Lung (tissue), 12 donors: Measurements from ENCODE around the gene NT5C1B. TPM values are rescaled to one million over a fixed set of nuclear protein-coding genes. Genes with fewer than 3 reads are reported as not detected.

Experiments used
- ATAC-seq: fragments of 200-7000 bp; cut with Tn5 transposase; one replicate; pipeline ENCODE4 v1.9.1; 2020; ENCODE audit warnings: moderate number of reproducible peaks; ENCODE audit not compliant: insufficient read depth, low FRiP score
- DNase-seq, 3 donors: peaks; one replicate each; pipeline ENCODE4 v3.0.0-alpha.2; 2013 to 2017
- H3K27ac ChIP-seq, 2 donors: one replicate each; pipeline ENCODE4 v1.5.1; 2013; ENCODE audit warnings: mild to moderate bottlenecking in 2 of 2, moderate library complexity in 2 of 2, control low read depth in 1 of 2, inconsistent platforms in 1 of 2, low read depth in 1 of 2, low read length in 1 of 2
- H3K27me3 ChIP-seq, 3 donors: one replicate each; pipeline ENCODE4 v1.5.1; 2013; ENCODE audit warnings: low read length in 2 of 3; ENCODE audit not compliant: control insufficient read depth in 3 of 3, insufficient read depth in 3 of 3
- H3K36me3 ChIP-seq, 4 donors: one replicate each; pipeline ENCODE4 v1.5.1; 2013; ENCODE audit warnings: low read length in 4 of 4, mild to moderate bottlenecking in 1 of 4, moderate library complexity in 1 of 4; ENCODE audit not compliant: control insufficient read depth in 4 of 4, insufficient read depth in 4 of 4
- H3K4me1 ChIP-seq, 5 donors: one replicate each; pipeline ENCODE4 v1.5.1; 2013; ENCODE audit warnings: low read length in 5 of 5, mild to moderate bottlenecking in 2 of 5, moderate library complexity in 1 of 5; ENCODE audit not compliant: control insufficient read depth in 5 of 5, insufficient read depth in 5 of 5
- H3K4me3 ChIP-seq: one replicate; pipeline ENCODE4 v1.5.1; 2013; ENCODE audit warnings: mild to moderate bottlenecking, control low read depth, moderate library complexity
- H3K9ac ChIP-seq, 2 donors: one replicate each; pipeline ENCODE4 v1.5.1; 2013; ENCODE audit warnings: low read length in 2 of 2, control low read depth in 1 of 2; ENCODE audit not compliant: insufficient read depth in 1 of 2
- H3K9me3 ChIP-seq, 4 donors: one replicate each; pipeline ENCODE4 v1.5.1; 2013; ENCODE audit warnings: low read length in 3 of 4, mild to moderate bottlenecking in 1 of 4, moderate library complexity in 1 of 4; ENCODE audit not compliant: control insufficient read depth in 4 of 4, insufficient read depth in 3 of 4
- CTCF ChIP-seq: IDR thresholded peaks from 2 replicates; pipeline ENCODE4 v1.5.1; 2012; ENCODE audit warnings: mild to moderate bottlenecking; ENCODE audit errors: control extremely low read depth, extremely low read depth
- WGBS, 2 donors: extraction: QIAGEN DNeasy Blood & Tissue Kit; methylation state at CpG; one replicate each; pipeline ENCODE4 v1.1.7; 2013; 5-methylcytosine and 5-hydroxymethylcytosine counted together
- polyA plus RNA-seq, 2 donors: library from polyadenylated mRNA; stranded (reverse); fragments of 200-250 nt; gene quantifications; one replicate each; pipeline ENCODE4 v1.2.1, GENCODE V29; 2013
- total RNA-seq, 2 donors: library from RNA; depleted of rRNA in 1 of 2; stranded (reverse); fragments of >200 nt in 1 of 2; gene quantifications; one replicate each; pipeline ENCODE4 v1.2.1, GENCODE V29; 2014 to 2021
- donor health status: control.
- donor health status: control.
- donor health status: Bipolar disorder and iron deficiency.
- donor health status: healthy.
- donor health status: DM: yes; HTN: yes; CAD: no.

Gene NT5C1B
- total and polyA plus RNA-seq, 4 donors: not detected

- ATAC-seq (no peak), DNase-seq (no peak)
- Histone ChIP-seq H3K4me1 (peaks cover 0 to 7% (median 0%) of the 10 kb centered on the region in 5 donors), H3K36me3 (no peaks in the 10 kb centered on the region), H3K27me3 (no peaks in the 10 kb centered on the region), H3K4me3 (no peak overlapping the region), H3K9ac (no peak overlapping the region), H3K9me3 (peaks cover 0 to 7% (median 0%) of the 10 kb centered on the region in 4 donors), H3K27ac (no peak overlapping the region)
- no peak for TF ChIP-seq CTCF
- WGBS, 2 donors: 85 to 92% methylated on average over 1 of the region's 1 CpG
Measured at GRCh38 chr2:18630541-18630940, 41.2 kb upstream of the NT5C1B start.

GRCh38 chr2:18630101-18630500 lies 40.7 kb upstream of the NT5C1B start:
- H3K9me3 ChIP-seq: peaks cover 0 to 7% (median 0%) of the 10 kb centered on the region in 4 donors
- H3K4me1 ChIP-seq: peaks cover 0 to 8% (median 0%) of the 10 kb centered on the region in 5 donors
- no peak for TF ChIP-seq CTCF
- ATAC-seq: no peak
- DNase-seq: no peak
- no peaks in the 10 kb centered on the region for H3K36me3 ChIP-seq
- no peak overlapping the region for H3K9ac ChIP-seq
- H3K27me3 ChIP-seq: no peaks in the 10 kb centered on the region
- no peak overlapping the region for H3K4me3 ChIP-seq
- H3K27ac ChIP-seq: no peak overlapping the region

GRCh38 chr2:18626958-18627650 lies 37.7 kb upstream of the NT5C1B start:
- no peak overlapping the region for H3K4me3 ChIP-seq
- peak overlapping the region in 1 of 2 donors; percentile 13 for H3K27ac ChIP-seq
- H3K4me1 ChIP-seq: peaks cover 0 to 12% (median 2%) of the 10 kb centered on the region in 5 donors
- WGBS, 2 donors: 74 to 86% methylated on average over 2 of the region's 2 CpGs
- no peaks in the 10 kb centered on the region for H3K36me3 ChIP-seq
- ATAC-seq: no peak
- no peaks in the 10 kb centered on the region for H3K27me3 ChIP-seq
- no peak for TF ChIP-seq CTCF
- no peak overlapping the region for H3K9ac ChIP-seq
- no peak for DNase-seq
- H3K9me3 ChIP-seq: no peaks in the 10 kb centered on the region

GRCh38 chr2:18626256-18626668 lies 36.9 kb upstream of the NT5C1B start:
- DNase-seq (peak in 1 of 3 donors; percentile 32), ATAC-seq (no peak)
- Histone ChIP-seq H3K27ac (no peak overlapping the region), H3K27me3 (no peaks in the 10 kb centered on the region), H3K9me3 (no peaks in the 10 kb centered on the region), H3K36me3 (no peaks in the 10 kb centered on the region), H3K9ac (no peak overlapping the region), H3K4me3 (no peak overlapping the region), H3K4me1 (peaks cover 0 to 20% (median 2%) of the 10 kb centered on the region in 5 donors)
- 76 to 77% methylated on average over 2 of the region's 2 CpGs for WGBS, 2 donors
- TF ChIP-seq CTCF: no peak
